HEK293 (cell line): ENCODE measurements around the gene PRKAB1.

Experiments
- CTCF ChIA-PET: fragments of 350-600 bp; formaldehyde crosslinking; extraction: SDS; loops from one replicate; lab custom pipeline; 2021; ENCODE audit warnings: antibody characterized with exemption; lab: Yijun Ruan, JAX
- POLR2A ChIA-PET: fragments of 300-600 bp; formaldehyde crosslinking; extraction: SDS; loops from one replicate; lab custom pipeline; 2020; ENCODE audit warnings: antibody characterized with exemption, inconsistent platforms; lab: Yijun Ruan, JAX
- H3K27ac ChIP-seq: fragments of 200-500 bp; sonication (Bioruptor generic); 2 replicates; pipeline ENCODE4 v1.5.1; 2014; ENCODE audit warnings: low read depth, low read length, control low read depth, inconsistent platforms; ENCODE audit errors: extremely low read depth
- H3K36me3 ChIP-seq, 2 experiments: fragments of 200-500 bp in 1 of 2; sonication (Bioruptor generic) in 1 of 2; 1 replicate in 1 of 2; 2 replicates in 1 of 2; pipeline ENCODE4 v1.5.1; 2014 to 2017; ENCODE audit warnings: inconsistent platforms in 2 of 2, low read length in 2 of 2; ENCODE audit not compliant: control insufficient read depth in 2 of 2, insufficient read depth in 1 of 2
- H3K4me1 ChIP-seq: fragments of 200-500 bp; sonication (Bioruptor generic); 2 replicates; pipeline ENCODE4 v1.5.1; 2014; ENCODE audit warnings: mild to moderate bottlenecking, low read length, inconsistent platforms; ENCODE audit not compliant: control insufficient read depth, insufficient read depth
- H3K4me3 ChIP-seq: 2 replicates; pipeline ENCODE4 v1.5.1; 2011; ENCODE audit warnings: low read depth, mild to moderate bottlenecking, control low read depth, low read length, moderate library complexity
- H3K9me3 ChIP-seq: fragments of 200-500 bp; sonication (Bioruptor generic); 2 replicates; pipeline ENCODE4 v1.5.1; 2014; ENCODE audit warnings: low read depth, low read length, inconsistent platforms; ENCODE audit not compliant: control insufficient read depth, insufficient read depth
- AEBP2 ChIP-seq: fragments of 450-650 bp; formaldehyde crosslinking; IDR thresholded peaks from 2 replicates; pipeline ENCODE4 v1.5.1; 2016; ENCODE audit warnings: missing biosample characterization, missing genetic modification characterization, borderline replicate concordance
- BCL11B ChIP-seq: fragments of 450-650 bp; formaldehyde crosslinking; IDR thresholded peaks from 2 replicates; pipeline ENCODE4 v1.5.1; 2016; ENCODE audit warnings: low read depth, missing biosample characterization, missing genetic modification characterization
- CTCF ChIP-seq: fragments of 450-650 bp; formaldehyde crosslinking; IDR thresholded peaks from 2 replicates; pipeline ENCODE4 v1.5.1; 2016; ENCODE audit warnings: missing biosample characterization, missing genetic modification characterization
- EGR2 ChIP-seq: fragments of 450-650 bp; formaldehyde crosslinking; IDR thresholded peaks from 2 replicates; pipeline ENCODE4 v1.5.1; 2016; ENCODE audit warnings: low read depth, missing biosample characterization, missing genetic modification characterization
- GLI4 ChIP-seq: fragments of 450-650 bp; formaldehyde crosslinking; IDR thresholded peaks from 2 replicates; pipeline ENCODE4 v1.5.1; 2016; ENCODE audit warnings: missing biosample characterization, missing genetic modification characterization
- GLIS1 ChIP-seq: fragments of 450-650 bp; formaldehyde crosslinking; IDR thresholded peaks from 2 replicates; pipeline ENCODE4 v1.5.1; 2016; ENCODE audit warnings: missing biosample characterization, missing genetic modification characterization
- PBX3 ChIP-seq: sonication (generic); formaldehyde crosslinking; IDR thresholded peaks from 2 replicates; pipeline ENCODE4 v1.8.1; 2022; ENCODE audit warnings: mild to moderate bottlenecking, moderate library complexity, missing genetic modification reagents
- YY2 ChIP-seq: fragments of 450-650 bp; formaldehyde crosslinking; IDR thresholded peaks from 2 replicates; pipeline ENCODE4 v1.5.1; 2016; ENCODE audit warnings: missing biosample characterization, missing genetic modification characterization
- ZBTB17 ChIP-seq: fragments of 450-650 bp; formaldehyde crosslinking; IDR thresholded peaks from 2 replicates; pipeline ENCODE4 v1.5.1; 2016; ENCODE audit warnings: missing biosample characterization, missing genetic modification characterization
- ZBTB21 ChIP-seq: fragments of 450-650 bp; formaldehyde crosslinking; IDR thresholded peaks from 2 replicates; pipeline ENCODE4 v1.5.1; 2017; ENCODE audit warnings: missing biosample characterization, missing genetic modification characterization
- ZBTB8A ChIP-seq: fragments of 450-650 bp; formaldehyde crosslinking; IDR thresholded peaks from 2 replicates; pipeline ENCODE4 v1.5.1; 2016; ENCODE audit warnings: missing biosample characterization, missing genetic modification characterization
- ZNF16 ChIP-seq: fragments of 450-650 bp; formaldehyde crosslinking; IDR thresholded peaks from 2 replicates; pipeline ENCODE4 v1.5.1; 2016; ENCODE audit warnings: low read depth, missing biosample characterization, missing genetic modification characterization
- ZNF174 ChIP-seq: fragments of 450-650 bp; formaldehyde crosslinking; IDR thresholded peaks from 2 replicates; pipeline ENCODE4 v1.5.0; 2017; ENCODE audit warnings: missing biosample characterization, mild to moderate bottlenecking, missing genetic modification characterization
- ZNF184 ChIP-seq: fragments of 450-650 bp; IDR thresholded peaks from 2 replicates; pipeline ENCODE4 v1.5.1; 2018; ENCODE audit warnings: missing biosample characterization, mild to moderate bottlenecking, missing genetic modification characterization
- ZNF211 ChIP-seq: fragments of 450-650 bp; formaldehyde crosslinking; IDR thresholded peaks from 2 replicates; pipeline ENCODE4 v1.5.1; 2016; ENCODE audit warnings: low read depth, missing biosample characterization, missing genetic modification characterization
- ZNF239 ChIP-seq: fragments of 450-650 bp; formaldehyde crosslinking; IDR thresholded peaks from 2 replicates; pipeline ENCODE4 v1.5.1; 2016; ENCODE audit warnings: missing biosample characterization, missing genetic modification characterization
- ZNF274 ChIP-seq, 2 experiments: fragments of 200-500 bp in 1 of 2; fragments of 450-650 bp in 1 of 2; sonication (Bioruptor generic) in 1 of 2; formaldehyde crosslinking in 1 of 2; IDR thresholded peaks; 2 replicates each; pipeline versions ENCODE4 v1.5.1 to v1.6.1; 2014 to 2016; ENCODE audit warnings: borderline replicate concordance in 1 of 2, inconsistent platforms in 1 of 2, low read length in 1 of 2, missing biosample characterization in 1 of 2, missing genetic modification characterization in 1 of 2
- ZNF426 ChIP-seq: fragments of 450-650 bp; formaldehyde crosslinking; IDR thresholded peaks from 2 replicates; pipeline ENCODE4 v1.5.1; 2017; ENCODE audit warnings: missing biosample characterization, missing genetic modification characterization, mild to moderate bottlenecking, inconsistent platforms, moderate library complexity
- ZNF580 ChIP-seq: fragments of 450-650 bp; formaldehyde crosslinking; IDR thresholded peaks from 2 replicates; pipeline ENCODE4 v1.5.1; 2016; ENCODE audit warnings: missing biosample characterization, missing genetic modification characterization
- ZNF670 ChIP-seq: fragments of 450-650 bp; formaldehyde crosslinking; IDR thresholded peaks from 2 replicates; pipeline ENCODE4 v1.5.1; 2016; ENCODE audit warnings: missing biosample characterization, missing genetic modification characterization, low read depth
- ZNF768 ChIP-seq: fragments of 450-650 bp; formaldehyde crosslinking; IDR thresholded peaks from 2 replicates; pipeline ENCODE4 v1.5.1; 2018; ENCODE audit warnings: missing biosample characterization, mild to moderate bottlenecking, missing genetic modification characterization
- ZNF776 ChIP-seq: fragments of 450-650 bp; formaldehyde crosslinking; IDR thresholded peaks from 2 replicates; pipeline ENCODE4 v1.5.0; 2017; ENCODE audit warnings: missing biosample characterization, missing genetic modification characterization, borderline replicate concordance
- ZSCAN30 ChIP-seq: fragments of 450-650 bp; IDR thresholded peaks from 2 replicates; pipeline ENCODE4 v1.5.1; 2018; ENCODE audit warnings: missing biosample characterization, mild to moderate bottlenecking, missing genetic modification characterization, moderate library complexity
- ZXDB ChIP-seq: fragments of 450-650 bp; formaldehyde crosslinking; IDR thresholded peaks from 2 replicates; pipeline ENCODE4 v1.5.1; 2016; ENCODE audit warnings: missing biosample characterization, missing genetic modification characterization
- TF ChIP-seq, protein P1 (sequence below): fragments of 450-650 bp; formaldehyde crosslinking; IDR thresholded peaks from 2 replicates; pipeline ENCODE4 v1.5.1; 2016; ENCODE audit warnings: missing biosample characterization, missing genetic modification characterization
- TF ChIP-seq, protein P2 (sequence below): fragments of 450-650 bp; formaldehyde crosslinking; IDR thresholded peaks from 2 replicates; pipeline ENCODE4 v1.5.1; 2016; ENCODE audit warnings: missing biosample characterization, missing genetic modification characterization

The PRKAB1 gene

GRCh38 chr12:119692410-119692809 lies 24.5 kb downstream of the PRKAB1 start:
- TF ChIP-seq ZBTB8A (tag by site-specific recombination) (no peak), ZNF274 (IDR thresholded peaks at IDR 0.05; ENCODE audit: low read length) (no peak), ZNF274 (tag by site-specific recombination; IDR thresholded peaks at IDR 0.05; ENCODE audit: borderline replicate concordance) (no peak), AEBP2 (no peak), ZNF768 (tag by site-specific recombination) (no peak), EGR2 (tag by site-specific recombination) (no peak), ZBTB17 (tag by site-specific recombination) (no peak), ZNF426 (no peak), ZNF184 (tag by site-specific recombination) (no peak), ZNF16 (no peak), YY2 (tag by site-specific recombination) (no peak)
- TF ChIP-seq, protein P1, sequence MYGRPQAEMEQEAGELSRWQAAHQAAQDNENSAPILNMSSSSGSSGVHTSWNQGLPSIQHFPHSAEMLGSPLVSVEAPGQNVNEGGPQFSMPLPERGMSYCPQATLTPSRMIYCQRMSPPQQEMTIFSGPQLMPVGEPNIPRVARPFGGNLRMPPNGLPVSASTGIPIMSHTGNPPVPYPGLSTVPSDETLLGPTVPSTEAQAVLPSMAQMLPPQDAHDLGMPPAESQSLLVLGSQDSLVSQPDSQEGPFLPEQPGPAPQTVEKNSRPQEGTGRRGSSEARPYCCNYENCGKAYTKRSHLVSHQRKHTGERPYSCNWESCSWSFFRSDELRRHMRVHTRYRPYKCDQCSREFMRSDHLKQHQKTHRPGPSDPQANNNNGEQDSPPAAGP, result no peak
- H3K4me3 ChIP-seq, result no peak overlapping the region
- CTCF ChIA-PET, result no interaction called here
- peaks cover 9 to 39% of the 10 kb centered on the region in 2 experiments for H3K36me3 ChIP-seq
- POLR2A ChIA-PET, result no interaction called here
- H3K27ac ChIP-seq, result no peak overlapping the region
- H3K4me1 ChIP-seq, result peaks cover 7% of the 10 kb centered on the region; the same call in 1 of the 2 replicates
- H3K9me3 ChIP-seq, result no peaks in the 10 kb centered on the region

GRCh38 chr12:119692997-119693396 lies 25.1 kb downstream of the PRKAB1 start:
- POLR2A ChIA-PET, result no interaction called here
- peaks cover 7% of the 10 kb centered on the region; the same call in 1 of the 2 replicates for H3K4me1 ChIP-seq
- H3K9me3 ChIP-seq, result no peaks in the 10 kb centered on the region
- peaks cover 8 to 39% of the 10 kb centered on the region in 2 experiments for H3K36me3 ChIP-seq
- no peak overlapping the region for H3K4me3 ChIP-seq
- CTCF ChIA-PET, result no interaction called here
- no peak overlapping the region for H3K27ac ChIP-seq
- TF ChIP-seq, protein P2, sequence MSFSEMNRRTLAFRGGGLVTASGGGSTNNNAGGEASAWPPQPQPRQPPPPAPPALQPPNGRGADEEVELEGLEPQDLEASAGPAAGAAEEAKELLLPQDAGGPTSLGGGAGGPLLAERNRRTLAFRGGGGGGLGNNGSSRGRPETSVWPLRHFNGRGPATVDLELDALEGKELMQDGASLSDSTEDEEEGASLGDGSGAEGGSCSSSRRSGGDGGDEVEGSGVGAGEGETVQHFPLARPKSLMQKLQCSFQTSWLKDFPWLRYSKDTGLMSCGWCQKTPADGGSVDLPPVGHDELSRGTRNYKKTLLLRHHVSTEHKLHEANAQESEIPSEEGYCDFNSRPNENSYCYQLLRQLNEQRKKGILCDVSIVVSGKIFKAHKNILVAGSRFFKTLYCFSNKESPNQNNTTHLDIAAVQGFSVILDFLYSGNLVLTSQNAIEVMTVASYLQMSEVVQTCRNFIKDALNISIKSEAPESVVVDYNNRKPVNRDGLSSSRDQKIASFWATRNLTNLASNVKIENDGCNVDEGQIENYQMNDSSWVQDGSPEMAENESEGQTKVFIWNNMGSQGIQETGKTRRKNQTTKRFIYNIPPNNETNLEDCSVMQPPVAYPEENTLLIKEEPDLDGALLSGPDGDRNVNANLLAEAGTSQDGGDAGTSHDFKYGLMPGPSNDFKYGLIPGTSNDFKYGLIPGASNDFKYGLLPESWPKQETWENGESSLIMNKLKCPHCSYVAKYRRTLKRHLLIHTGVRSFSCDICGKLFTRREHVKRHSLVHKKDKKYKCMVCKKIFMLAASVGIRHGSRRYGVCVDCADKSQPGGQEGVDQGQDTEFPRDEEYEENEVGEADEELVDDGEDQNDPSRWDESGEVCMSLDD, result no peak
- TF ChIP-seq ZNF670 (tag by site-specific recombination), result no peak
- no peak for TF ChIP-seq PBX3 (CRISPR knock-in tag)
- no peak for TF ChIP-seq ZNF580 (tag by site-specific recombination)
- TF ChIP-seq ZNF174, result no peak
- TF ChIP-seq CTCF (tag by site-specific recombination), result no peak
- TF ChIP-seq AEBP2, result no peak
- peak; percentile 67; the same call in 1 of the 2 replicates for TF ChIP-seq ZXDB
- no peak for TF ChIP-seq GLI4 (tag by site-specific recombination)
- TF ChIP-seq ZBTB17 (tag by site-specific recombination), result peak; percentile 52
- no peak for TF ChIP-seq ZSCAN30 (tag by site-specific recombination)
- no peak for TF ChIP-seq BCL11B
- TF ChIP-seq ZNF239 (tag by site-specific recombination), result no peak
- TF ChIP-seq ZNF211 (tag by site-specific recombination), result no peak
- no peak for TF ChIP-seq ZBTB21 (tag by site-specific recombination)
- TF ChIP-seq GLIS1 (tag by site-specific recombination), result no peak
- no peak for TF ChIP-seq ZNF776 (tag by site-specific recombination)
